ENCODE measurements around the gene SSUH2. TPM values are rescaled to one million over a fixed set of nuclear protein-coding genes. Genes with fewer than 3 reads are reported as not detected.

The SSUH2 gene
- total and polyA plus RNA-seq, 9 of the 15 experiments (the other 6 are each of a cell fraction or from before 2014, with no cell fraction given): 0.04 to 0.17 (median 0.04) TPM; not detected in 6

DNA sequence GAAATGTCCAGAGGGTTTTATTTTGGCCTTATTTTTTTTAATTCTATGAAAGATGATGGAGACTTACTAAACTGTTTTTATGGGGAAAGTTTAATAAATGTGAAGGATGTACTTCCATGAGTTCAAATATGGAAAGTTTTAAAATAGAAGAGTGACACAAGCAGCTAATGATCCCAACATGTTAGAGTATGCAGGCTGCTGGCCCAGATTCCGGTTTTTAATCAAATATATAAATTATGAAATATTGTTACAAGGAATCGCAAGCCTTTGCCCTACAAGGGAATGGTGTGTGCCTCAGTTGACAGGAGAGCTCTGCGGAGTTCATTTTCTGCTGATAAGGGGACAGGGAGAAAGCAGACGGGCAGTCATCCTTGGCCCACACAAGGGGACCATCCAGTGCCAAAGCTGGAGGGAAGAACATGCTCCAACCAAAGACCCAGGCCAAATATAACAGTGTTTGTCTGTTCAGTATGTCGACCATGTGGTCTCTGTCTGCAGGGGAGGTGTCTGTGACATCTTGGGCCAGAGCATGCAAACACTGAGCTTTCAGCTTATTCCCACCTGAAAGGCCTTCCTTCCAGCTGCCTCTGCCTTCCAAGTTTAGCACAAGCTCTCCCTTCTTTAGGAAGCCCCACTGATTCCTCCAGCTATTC lies 69.8 kb downstream of the SSUH2 start:
- H3K9ac ChIP-seq (ENCODE audit: insufficient read depth in 1 of 2, low read depth in 2 of 2, low read length in 2 of 2): no peak overlapping the region
- H3K27ac ChIP-seq (ENCODE audit: extremely low read depth, low read depth, low read length): no peak overlapping the region
- ChIA-PET POLR2A (interaction anchor here (1.0 to 1.3 kb wide), 2 partner anchors 8 to 11 kb away, joined by 3 read pairs; no protein-coding TSS in a partner anchor), CTCF (ENCODE audit: low intra/inter-chr PET ratio) (no interaction called here)
- H3K4me2 ChIP-seq (ENCODE audit: insufficient read depth, low read length): no peak overlapping the region
- no peak overlapping the region for H3K4me3 ChIP-seq
- no peaks in the 10 kb centered on the region for H3K9me3 ChIP-seq (replicated peaks; ENCODE audit: control insufficient read depth, insufficient read depth, low read depth, low read length)
- 2% methylated on average over 5 of the region's 5 CpGs for WGBS (ENCODE audit: insufficient coverage, low coverage, missing lambda C conversion rate)
- H2AFZ ChIP-seq (ENCODE audit: low read depth, low read length): no peak overlapping the region
- no peaks in the 10 kb centered on the region for H3K9me1 ChIP-seq (ENCODE audit: control insufficient read depth, insufficient read depth, low read length)
- 0 out of 5 replicates have a peak, but pooled peaks cover 0 to 6% of the 10 kb centered on the region in 2 experiments for H3K27me3 ChIP-seq (ENCODE audit: control insufficient read depth in 2 of 2, insufficient read depth in 2 of 2, low read length in 2 of 2)
- no peaks in the 10 kb centered on the region for H3K4me1 ChIP-seq (replicated peaks in 1 of 2; ENCODE audit: control insufficient read depth in 2 of 2, insufficient read depth in 2 of 2, low read length in 2 of 2)
- FAIRE-seq (no peak), DNase-seq (ENCODE audit: extremely low read depth in 1 of 4, low spot score in 3 of 4) (no peak), ATAC-seq (no peak)
- no TSS peak for BruUV-seq (replicated peaks)
- H4K20me1 ChIP-seq (replicated peaks; ENCODE audit: control insufficient read depth, insufficient read depth, low read length): no peaks in the 10 kb centered on the region
- in situ Hi-C loops (cut with MboI) (no loop called here), intact Hi-C loops (cut with micrococcal nuclease) (no loop called here)
- no peaks in the 10 kb centered on the region for H3K79me2 ChIP-seq (ENCODE audit: control insufficient read depth, insufficient read depth, low read length)
- H3K36me3 ChIP-seq (ENCODE audit: control insufficient read depth, insufficient read depth, low read length): no peaks in the 10 kb centered on the region
- TF ChIP-seq EWSR1 (IDR thresholded peaks at IDR 0.05; ENCODE audit: borderline replicate concordance, low read depth, partially characterized antibody) (no peak), ZNF354B (CRISPR knock-in tag; IDR thresholded peaks at IDR 0.05) (no peak), SIN3A (IDR thresholded peaks at IDR 0.05; ENCODE audit: borderline replicate concordance in 2 of 2, control insufficient read depth in 1 of 2, low read depth in 2 of 2, low read length in 2 of 2) (no peak), ZNF124 (CRISPR knock-in tag; IDR thresholded peaks at IDR 0.05) (no peak), HDAC8 (tag; IDR thresholded peaks at IDR 0.05) (no peak), BRD4 (IDR thresholded peaks at IDR 0.05) (no peak), DIDO1 (tag; IDR thresholded peaks at IDR 0.05; ENCODE audit: low read depth) (no peak), EP300 (IDR thresholded peaks at IDR 0.05; ENCODE audit: low read length) (no peak), PHF20 (IDR thresholded peaks at IDR 0.05; ENCODE audit: partially characterized antibody) (no peak), BRD9 (IDR thresholded peaks at IDR 0.05; ENCODE audit: low read depth, partially characterized antibody) (no peak), SMAD1 (IDR thresholded peaks at IDR 0.05; ENCODE audit: low read depth, low read length, partially characterized antibody) (no peak), ELF4 (CRISPR knock-in tag; IDR thresholded peaks at IDR 0.05) (no peak), ZNF644 (tag; IDR thresholded peaks at IDR 0.05; ENCODE audit: low read depth) (no peak), DNMT1 (IDR thresholded peaks at IDR 0.05) (no peak)
- TF ChIP-seq, protein P1, sequence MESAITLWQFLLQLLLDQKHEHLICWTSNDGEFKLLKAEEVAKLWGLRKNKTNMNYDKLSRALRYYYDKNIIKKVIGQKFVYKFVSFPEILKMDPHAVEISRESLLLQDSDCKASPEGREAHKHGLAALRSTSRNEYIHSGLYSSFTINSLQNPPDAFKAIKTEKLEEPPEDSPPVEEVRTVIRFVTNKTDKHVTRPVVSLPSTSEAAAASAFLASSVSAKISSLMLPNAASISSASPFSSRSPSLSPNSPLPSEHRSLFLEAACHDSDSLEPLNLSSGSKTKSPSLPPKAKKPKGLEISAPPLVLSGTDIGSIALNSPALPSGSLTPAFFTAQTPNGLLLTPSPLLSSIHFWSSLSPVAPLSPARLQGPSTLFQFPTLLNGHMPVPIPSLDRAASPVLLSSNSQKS (CRISPR knock-in tag; IDR thresholded peaks at IDR 0.05): no peak
- TF ChIP-seq, protein P2, sequence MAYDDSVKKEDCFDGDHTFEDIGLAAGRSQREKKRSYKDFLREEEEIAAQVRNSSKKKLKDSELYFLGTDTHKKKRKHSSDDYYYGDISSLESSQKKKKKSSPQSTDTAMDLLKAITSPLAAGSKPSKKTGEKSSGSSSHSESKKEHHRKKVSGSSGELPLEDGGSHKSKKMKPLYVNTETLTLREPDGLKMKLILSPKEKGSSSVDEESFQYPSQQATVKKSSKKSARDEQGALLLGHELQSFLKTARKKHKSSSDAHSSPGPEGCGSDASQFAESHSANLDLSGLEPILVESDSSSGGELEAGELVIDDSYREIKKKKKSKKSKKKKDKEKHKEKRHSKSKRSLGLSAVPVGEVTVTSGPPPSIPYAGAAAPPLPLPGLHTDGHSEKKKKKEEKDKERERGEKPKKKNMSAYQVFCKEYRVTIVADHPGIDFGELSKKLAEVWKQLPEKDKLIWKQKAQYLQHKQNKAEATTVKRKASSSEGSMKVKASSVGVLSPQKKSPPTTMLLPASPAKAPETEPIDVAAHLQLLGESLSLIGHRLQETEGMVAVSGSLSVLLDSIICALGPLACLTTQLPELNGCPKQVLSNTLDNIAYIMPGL (CRISPR knock-in tag; IDR thresholded peaks at IDR 0.05): no peak

Data from K562 (cell line).